ENCODE measurements around the gene AMOTL2.

Gene AMOTL2

DNA sequence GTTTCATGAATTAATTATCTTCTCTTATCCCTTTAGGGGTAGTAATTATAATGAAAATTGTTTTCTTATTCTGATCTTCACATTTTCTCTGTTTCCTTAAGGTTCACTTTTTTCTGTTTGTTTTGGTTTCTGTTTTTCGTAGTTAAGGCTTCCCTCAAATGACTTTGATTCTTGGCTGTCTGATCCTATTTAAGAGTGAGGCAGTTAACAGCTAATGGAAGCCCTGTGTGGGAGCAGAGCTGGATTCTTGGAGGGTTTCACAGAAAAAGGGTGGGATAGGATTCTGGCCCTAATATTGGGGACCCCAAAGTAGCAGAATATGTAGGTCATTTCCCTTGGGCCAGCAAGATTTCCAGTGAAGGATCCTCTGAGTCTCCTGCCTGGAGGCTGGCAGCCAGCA, 6.8 kb upstream of the AMOTL2 start:
- H3K4me3 ChIP-seq (ENCODE audit: low read depth in 1 of 2, low read length in 2 of 2): no peak overlapping the region
- no peak overlapping the region for H3K9ac ChIP-seq (ENCODE audit: low read depth in 1 of 2, low read length in 2 of 2)
- H3K9me3 ChIP-seq (ENCODE audit: control insufficient read depth in 1 of 2, low read length in 2 of 2): no peaks in the 10 kb centered on the region
- no peak overlapping the region for H3K27ac ChIP-seq (ENCODE audit: low read depth, low read length)
- H3K36me3 ChIP-seq (ENCODE audit: control insufficient read depth in 1 of 2, insufficient read depth in 2 of 2, low read length in 2 of 2): no peaks in the 10 kb centered on the region
- peaks cover 0 to 3% of the 10 kb centered on the region in 2 donors for H3K27me3 ChIP-seq (ENCODE audit: control insufficient read depth in 1 of 2, insufficient read depth in 2 of 2, low read length in 2 of 2)
- peaks cover 26 to 32% of the 10 kb centered on the region in 2 donors for H3K4me1 ChIP-seq (ENCODE audit: control insufficient read depth in 1 of 2, insufficient read depth in 2 of 2, low read length in 2 of 2)

DNA sequence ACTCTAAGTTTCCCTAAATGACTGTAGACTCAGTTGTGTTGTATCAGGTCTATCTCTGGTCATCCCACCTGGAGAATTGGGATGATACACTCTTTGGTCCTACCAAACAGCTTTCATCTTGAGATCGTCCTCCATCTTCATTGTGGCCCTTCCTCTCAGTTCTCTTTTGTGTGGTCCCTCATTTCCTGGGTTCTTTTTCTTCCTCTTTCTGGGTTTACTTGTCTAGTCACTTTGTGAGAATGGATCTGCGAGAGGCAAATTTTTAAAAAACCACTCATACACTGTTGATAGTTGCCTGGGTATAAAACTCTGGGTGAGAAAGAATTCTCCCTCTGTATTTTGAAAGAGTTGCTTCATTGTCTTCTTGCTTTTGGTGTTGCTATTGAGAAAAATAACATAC, 6.0 kb upstream of the AMOTL2 start:
- no peak overlapping the region for H3K9ac ChIP-seq (ENCODE audit: low read depth in 1 of 2, low read length in 2 of 2)
- no peaks in the 10 kb centered on the region for H3K36me3 ChIP-seq (ENCODE audit: control insufficient read depth in 1 of 2, insufficient read depth in 2 of 2, low read length in 2 of 2)
- no peaks in the 10 kb centered on the region for H3K9me3 ChIP-seq (ENCODE audit: control insufficient read depth in 1 of 2, low read length in 2 of 2)
- peaks cover 0 to 3% of the 10 kb centered on the region in 2 donors for H3K27me3 ChIP-seq (ENCODE audit: control insufficient read depth in 1 of 2, insufficient read depth in 2 of 2, low read length in 2 of 2)
- no peak overlapping the region for H3K27ac ChIP-seq (ENCODE audit: low read depth, low read length)
- peaks cover 34 to 40% of the 10 kb centered on the region in 2 donors for H3K4me1 ChIP-seq (ENCODE audit: control insufficient read depth in 1 of 2, insufficient read depth in 2 of 2, low read length in 2 of 2)
- no peak overlapping the region for H3K4me3 ChIP-seq (ENCODE audit: low read depth in 1 of 2, low read length in 2 of 2)

DNA sequence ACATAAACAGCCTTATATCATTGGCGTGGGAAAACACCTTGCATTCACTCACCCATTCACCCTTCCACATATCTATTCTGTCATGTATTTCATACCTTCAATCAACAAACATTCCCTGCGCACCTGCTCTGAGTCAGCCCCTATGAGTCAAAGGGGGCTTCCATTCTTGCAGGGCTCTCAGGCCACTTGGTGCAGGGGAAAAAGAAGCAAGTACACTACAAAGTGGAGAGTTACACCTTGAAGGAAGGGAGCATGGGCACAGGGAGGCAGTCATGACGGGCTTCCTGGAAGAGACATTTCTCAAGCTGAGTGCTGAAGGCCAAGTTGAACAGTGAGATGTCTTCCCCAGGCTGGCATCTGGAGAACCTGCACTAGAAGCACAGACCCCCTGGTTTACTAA, 4.6 kb upstream of the AMOTL2 start:
- Histone ChIP-seq H3K4me1 (ENCODE audit: control insufficient read depth in 1 of 2, insufficient read depth in 2 of 2, low read length in 2 of 2) (peaks cover 40 to 48% of the 10 kb centered on the region in 2 donors), H3K4me3 (ENCODE audit: low read depth in 1 of 2, low read length in 2 of 2) (no peak overlapping the region), H3K9me3 (ENCODE audit: control insufficient read depth in 1 of 2, low read length in 2 of 2) (no peaks in the 10 kb centered on the region), H3K9ac (ENCODE audit: low read depth in 1 of 2, low read length in 2 of 2) (no peak overlapping the region), H3K27ac (ENCODE audit: low read depth, low read length) (no peak overlapping the region), H3K36me3 (ENCODE audit: control insufficient read depth in 1 of 2, insufficient read depth in 2 of 2, low read length in 2 of 2) (no peaks in the 10 kb centered on the region), H3K27me3 (ENCODE audit: control insufficient read depth in 1 of 2, insufficient read depth in 2 of 2, low read length in 2 of 2) (peaks cover 0 to 3% of the 10 kb centered on the region in 2 donors)

DNA sequence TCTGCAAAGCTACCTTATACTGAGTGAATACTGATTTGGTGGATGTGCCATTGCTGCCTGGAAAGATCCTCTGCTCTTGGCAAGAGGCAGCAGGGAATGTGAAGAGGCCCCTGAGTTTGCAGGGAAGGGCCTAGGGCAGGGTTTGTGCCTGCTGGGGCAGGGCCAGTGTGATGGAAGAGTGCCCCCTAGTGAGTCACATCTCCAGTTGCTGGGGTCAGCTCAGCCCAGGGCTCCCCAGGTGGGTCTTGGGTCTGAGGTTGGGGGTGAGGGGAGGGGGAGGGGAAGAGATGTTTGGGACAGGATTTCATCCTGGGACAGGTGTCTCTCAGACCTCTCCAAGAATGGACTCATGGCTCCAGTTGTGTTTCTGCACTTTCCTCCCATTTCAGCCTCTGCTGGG, 4.1 kb upstream of the AMOTL2 start:
- Histone ChIP-seq H3K27me3 (ENCODE audit: control insufficient read depth in 1 of 2, insufficient read depth in 2 of 2, low read length in 2 of 2) (peaks cover 0 to 3% of the 10 kb centered on the region in 2 donors), H3K36me3 (ENCODE audit: control insufficient read depth in 1 of 2, insufficient read depth in 2 of 2, low read length in 2 of 2) (no peaks in the 10 kb centered on the region), H3K9ac (ENCODE audit: low read depth in 1 of 2, low read length in 2 of 2) (no peak overlapping the region), H3K4me1 (ENCODE audit: control insufficient read depth in 1 of 2, insufficient read depth in 2 of 2, low read length in 2 of 2) (peaks cover 40 to 48% of the 10 kb centered on the region in 2 donors), H3K4me3 (ENCODE audit: low read depth in 1 of 2, low read length in 2 of 2) (no peak overlapping the region), H3K27ac (ENCODE audit: low read depth, low read length) (no peak overlapping the region), H3K9me3 (ENCODE audit: control insufficient read depth in 1 of 2, low read length in 2 of 2) (no peaks in the 10 kb centered on the region)

DNA sequence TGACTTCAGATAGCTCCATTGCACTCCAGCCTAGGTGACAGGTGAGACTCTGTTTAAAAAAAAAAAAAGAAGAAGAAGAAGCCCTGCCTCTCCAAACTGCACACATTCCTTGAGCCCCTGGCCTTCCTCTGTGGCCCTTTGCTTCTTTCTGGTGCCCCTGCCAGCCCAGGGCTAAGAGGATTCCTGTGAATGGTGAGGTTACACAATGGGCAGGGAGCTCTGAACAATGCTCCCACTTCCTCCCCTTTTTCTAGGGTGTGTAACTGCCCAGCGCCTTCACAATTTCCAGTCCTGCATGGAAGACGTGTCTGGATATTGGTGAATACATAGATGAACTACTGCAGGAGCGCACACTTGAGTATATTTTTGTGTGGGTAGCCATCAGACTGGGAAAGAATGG, 3.6 kb upstream of the AMOTL2 start:
- Histone ChIP-seq H3K4me1 (ENCODE audit: control insufficient read depth in 1 of 2, insufficient read depth in 2 of 2, low read length in 2 of 2) (peaks cover 40 to 52% of the 10 kb centered on the region in 2 donors), H3K27me3 (ENCODE audit: control insufficient read depth in 1 of 2, insufficient read depth in 2 of 2, low read length in 2 of 2) (peaks cover 3% of the 10 kb centered on the region in 2 donors), H3K36me3 (ENCODE audit: control insufficient read depth in 1 of 2, insufficient read depth in 2 of 2, low read length in 2 of 2) (no peaks in the 10 kb centered on the region), H3K27ac (ENCODE audit: low read depth, low read length) (no peak overlapping the region), H3K9ac (ENCODE audit: low read depth in 1 of 2, low read length in 2 of 2) (no peak overlapping the region), H3K9me3 (ENCODE audit: control insufficient read depth in 1 of 2, low read length in 2 of 2) (no peaks in the 10 kb centered on the region), H3K4me3 (ENCODE audit: low read depth in 1 of 2, low read length in 2 of 2) (no peak overlapping the region)

DNA sequence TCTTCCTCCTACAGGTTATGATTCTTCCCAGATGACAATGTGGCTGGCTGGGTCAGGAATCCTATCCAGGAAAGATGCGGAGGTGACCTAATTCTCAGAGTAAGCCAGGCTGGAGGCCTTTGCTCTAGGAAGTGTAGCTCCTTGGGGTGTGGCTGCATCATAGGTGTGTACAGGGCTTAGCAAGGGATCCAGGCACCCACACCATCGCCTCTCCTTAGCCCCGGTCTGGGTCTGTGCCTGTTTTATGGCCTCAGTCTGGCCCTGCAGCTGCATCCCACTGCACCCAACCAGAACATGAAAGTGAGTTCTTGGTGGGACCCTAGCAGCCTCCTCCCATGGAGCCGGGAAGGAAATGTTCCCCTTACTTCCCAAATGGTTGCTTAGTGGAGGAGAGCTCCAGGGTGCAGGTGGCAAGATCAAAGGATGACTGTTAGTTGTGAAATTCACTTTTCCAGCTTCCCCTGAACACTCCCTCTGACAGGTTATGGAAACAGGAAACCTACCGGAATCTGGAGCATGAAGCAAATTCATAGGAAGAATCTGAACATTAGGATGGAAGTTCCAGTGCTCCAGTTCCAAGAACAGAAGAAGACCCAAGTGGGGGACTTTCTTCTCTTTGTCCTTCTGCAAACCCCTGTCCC, 2.7 kb upstream of the AMOTL2 start:
- Histone ChIP-seq H3K27me3 (ENCODE audit: control insufficient read depth in 1 of 2, insufficient read depth in 2 of 2, low read length in 2 of 2) (peaks cover 3% of the 10 kb centered on the region in 2 donors), H3K27ac (ENCODE audit: low read depth, low read length) (no peak overlapping the region), H3K9ac (ENCODE audit: low read depth in 1 of 2, low read length in 2 of 2) (no peak overlapping the region), H3K4me1 (ENCODE audit: control insufficient read depth in 1 of 2, insufficient read depth in 2 of 2, low read length in 2 of 2) (peaks cover 47 to 55% of the 10 kb centered on the region in 2 donors), H3K9me3 (ENCODE audit: control insufficient read depth in 1 of 2, low read length in 2 of 2) (no peaks in the 10 kb centered on the region), H3K36me3 (ENCODE audit: control insufficient read depth in 1 of 2, insufficient read depth in 2 of 2, low read length in 2 of 2) (no peaks in the 10 kb centered on the region), H3K4me3 (ENCODE audit: low read depth in 1 of 2, low read length in 2 of 2) (no peak overlapping the region)

DNA sequence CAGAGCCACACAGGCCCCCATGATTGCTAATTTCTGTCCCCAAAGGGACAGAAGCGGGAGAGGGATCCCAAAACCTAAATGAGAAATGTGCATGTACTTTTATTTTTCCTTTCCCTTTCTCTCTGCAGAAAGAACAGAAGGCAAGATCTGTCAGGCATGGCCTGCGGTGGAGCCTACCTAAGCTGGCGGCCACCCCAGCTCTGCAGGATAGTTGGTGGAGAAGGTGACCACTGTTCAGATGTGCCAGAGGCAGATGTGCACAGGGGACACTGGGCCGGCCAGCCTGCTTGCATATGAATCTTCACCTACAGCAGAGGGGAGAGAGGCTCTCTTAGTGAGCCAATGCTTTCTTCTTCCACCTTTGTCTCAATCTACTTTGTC, 2.1 kb upstream of the AMOTL2 start:
- Histone ChIP-seq H3K4me1 (ENCODE audit: control insufficient read depth in 1 of 2, insufficient read depth in 2 of 2, low read length in 2 of 2) (peaks cover 51 to 55% of the 10 kb centered on the region in 2 donors), H3K4me3 (ENCODE audit: low read depth in 1 of 2, low read length in 2 of 2) (no peak overlapping the region), H3K9ac (ENCODE audit: low read depth in 1 of 2, low read length in 2 of 2) (no peak overlapping the region), H3K27me3 (ENCODE audit: control insufficient read depth in 1 of 2, insufficient read depth in 2 of 2, low read length in 2 of 2) (peaks cover 3% of the 10 kb centered on the region in 2 donors), H3K9me3 (ENCODE audit: control insufficient read depth in 1 of 2, low read length in 2 of 2) (no peaks in the 10 kb centered on the region), H3K36me3 (ENCODE audit: control insufficient read depth in 1 of 2, insufficient read depth in 2 of 2, low read length in 2 of 2) (no peaks in the 10 kb centered on the region), H3K27ac (ENCODE audit: low read depth, low read length) (no peak overlapping the region)

DNA sequence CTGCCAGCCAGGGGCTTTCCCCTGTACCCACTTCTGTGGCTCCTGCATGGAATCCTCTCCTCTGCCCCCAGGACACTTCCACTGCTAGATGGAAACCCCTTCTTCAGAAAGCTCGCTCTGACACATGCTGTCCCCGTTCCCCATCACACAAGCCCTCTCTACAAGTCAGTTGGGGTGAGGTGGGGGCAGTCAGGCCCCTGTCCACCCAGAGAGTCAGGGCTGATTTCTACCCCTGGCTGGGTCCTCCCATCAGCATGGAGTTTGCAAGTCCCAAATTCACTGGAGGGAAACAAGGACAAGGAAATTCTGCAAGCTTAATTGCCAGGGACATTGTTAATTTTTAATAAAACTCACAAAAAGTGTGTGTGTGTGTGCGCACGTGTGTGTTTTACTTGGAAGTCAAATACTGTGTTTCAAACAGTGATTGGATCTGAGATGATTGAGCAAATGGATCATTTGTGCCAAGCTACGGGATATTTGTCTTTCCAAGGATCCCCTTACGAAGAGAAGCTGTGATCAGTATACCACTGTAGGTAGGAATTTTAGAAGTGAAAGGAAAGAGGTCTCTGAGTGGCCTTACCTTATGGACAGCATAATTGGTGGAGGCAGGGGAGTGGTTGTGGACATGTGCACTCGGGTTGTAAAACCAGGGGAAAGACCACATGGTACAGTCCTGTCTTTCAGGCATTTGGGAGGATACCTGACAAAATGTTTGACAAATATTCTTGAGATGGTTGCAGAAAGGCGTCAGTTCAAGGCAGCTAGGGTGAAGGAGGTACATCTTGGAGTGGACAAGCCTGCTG, 1.5 kb upstream of the AMOTL2 start:
- peaks cover 52 to 57% of the 10 kb centered on the region in 2 donors for H3K4me1 ChIP-seq (ENCODE audit: control insufficient read depth in 1 of 2, insufficient read depth in 2 of 2, low read length in 2 of 2)
- H3K9ac ChIP-seq (ENCODE audit: low read depth in 1 of 2, low read length in 2 of 2): peak overlapping the region in 1 of 2 donors; percentile 63
- H3K9me3 ChIP-seq (ENCODE audit: control insufficient read depth in 1 of 2, low read length in 2 of 2): no peaks in the 10 kb centered on the region
- peak overlapping the region; percentile 73 to 83 for H3K4me3 ChIP-seq (ENCODE audit: low read depth in 1 of 2, low read length in 2 of 2)
- peaks cover 2 to 6% of the 10 kb centered on the region in 2 donors for H3K36me3 ChIP-seq (ENCODE audit: control insufficient read depth in 1 of 2, insufficient read depth in 2 of 2, low read length in 2 of 2)
- peaks cover 3% of the 10 kb centered on the region in 2 donors for H3K27me3 ChIP-seq (ENCODE audit: control insufficient read depth in 1 of 2, insufficient read depth in 2 of 2, low read length in 2 of 2)
- no peak overlapping the region for H3K27ac ChIP-seq (ENCODE audit: low read depth, low read length)

DNA sequence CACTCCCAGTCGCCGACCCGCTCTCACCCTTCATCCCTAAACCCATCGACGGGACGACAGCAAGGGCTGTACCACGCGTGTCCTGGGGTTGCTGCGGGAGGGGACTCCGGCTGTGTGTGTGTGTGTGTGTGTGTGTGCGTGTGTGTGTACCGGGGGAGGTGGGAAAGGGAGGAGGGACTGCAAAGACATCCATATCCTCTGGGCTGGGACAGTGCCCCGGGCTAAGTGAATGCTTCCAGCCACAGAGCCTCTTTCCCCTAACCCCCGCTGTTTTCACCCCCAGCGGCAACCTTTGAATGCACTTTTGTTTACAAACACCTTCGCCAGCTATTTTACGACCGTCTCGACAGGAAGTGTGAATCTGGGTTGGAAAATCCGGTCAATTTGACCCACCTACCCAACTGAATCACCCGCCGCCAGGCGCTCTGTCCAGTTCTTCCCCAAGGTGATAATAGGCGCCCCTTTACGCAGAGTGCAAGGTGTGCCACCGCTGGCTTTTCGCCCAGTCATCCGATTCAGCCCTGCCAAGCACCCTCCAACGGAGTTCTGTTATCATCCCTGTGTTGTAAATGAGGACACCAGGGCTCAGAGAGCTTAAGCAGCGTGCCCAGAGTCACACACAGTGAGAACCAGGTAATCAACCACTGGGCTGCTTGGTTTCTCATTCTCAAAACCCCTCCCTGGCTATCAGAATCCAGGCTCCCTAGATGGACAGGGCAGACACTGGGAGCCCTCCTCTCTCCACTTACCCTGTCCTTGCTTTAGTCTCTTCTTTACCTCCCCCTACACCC, 739 bp upstream of the AMOTL2 start:
- H3K27me3 ChIP-seq (ENCODE audit: control insufficient read depth in 1 of 2, insufficient read depth in 2 of 2, low read length in 2 of 2): peaks cover 3% of the 10 kb centered on the region in 2 donors
- H3K36me3 ChIP-seq (ENCODE audit: control insufficient read depth in 1 of 2, insufficient read depth in 2 of 2, low read length in 2 of 2): peaks cover 6 to 13% of the 10 kb centered on the region in 2 donors
- H3K27ac ChIP-seq (ENCODE audit: low read depth, low read length): peak overlapping the region; percentile 90
- peak overlapping the region; percentile 63 to 70 for H3K9ac ChIP-seq (ENCODE audit: low read depth in 1 of 2, low read length in 2 of 2)
- peak overlapping the region; percentile 73 to 83 for H3K4me3 ChIP-seq (ENCODE audit: low read depth in 1 of 2, low read length in 2 of 2)
- H3K9me3 ChIP-seq (ENCODE audit: control insufficient read depth in 1 of 2, low read length in 2 of 2): no peaks in the 10 kb centered on the region
- peaks cover 60 to 65% of the 10 kb centered on the region in 2 donors for H3K4me1 ChIP-seq (ENCODE audit: control insufficient read depth in 1 of 2, insufficient read depth in 2 of 2, low read length in 2 of 2)

Data from duodenal mucosa (tissue), 2 donors.